H1 (cell line): ENCODE data around the gene ITGB7. TPM values are rescaled to one million over a fixed set of nuclear protein-coding genes. Genes with fewer than 3 reads are reported as not detected.

Source experiments
- CTCF ChIA-PET: fragments of 300-600 bp; sonication (Branson Sonifier 250); formaldehyde crosslinking; loops from one replicate; lab custom pipeline; 2021; ENCODE audit not compliant: partially characterized antibody; lab: Charles Lee
- POLR2A ChIA-PET: fragments of 300-600 bp; sonication (Branson Sonifier 250); formaldehyde crosslinking; loops from one replicate; lab custom pipeline; 2021; ENCODE audit warnings: inconsistent platforms; ENCODE audit not compliant: partially characterized antibody; lab: Charles Lee
- DNase-seq, 2 experiments: peaks; one replicate each; pipeline versions ENCODE4 v3.0.0 to v3.0.0-alpha.2; 2010 to 2022; ENCODE audit warnings: low spot score in 2 of 2, low read depth in 1 of 2, mixed read lengths in 1 of 2
- FAIRE-seq: peaks from 2 replicates; lab custom pipeline; 2011; peaks lifted over from hg19 to GRCh38; lab: Jason Lieb, UNC
- H2AFZ ChIP-seq: 2 replicates; pipeline ENCODE4 v1.8.1; 2012; ENCODE audit warnings: low read length, inconsistent platforms
- H2AK5ac ChIP-seq: 2 replicates; pipeline ENCODE4 v1.6.1; 2013; ENCODE audit warnings: low read depth, low read length
- H2BK120ac ChIP-seq: replicated peaks from 2 replicates; pipeline ENCODE3; 2013; ENCODE audit warnings: low read depth, low read length, inconsistent platforms
- H2BK12ac ChIP-seq: 2 replicates; pipeline ENCODE4 v1.6.1; 2013; ENCODE audit warnings: low read depth, low read length
- H2BK15ac ChIP-seq: 2 replicates; pipeline ENCODE4 v1.6.1; 2013; ENCODE audit warnings: low read length
- H2BK20ac ChIP-seq: 2 replicates; pipeline ENCODE4 v1.6.1; 2013; ENCODE audit warnings: low read length
- H2BK5ac ChIP-seq: 2 replicates; pipeline ENCODE4 v1.6.1; 2013; ENCODE audit warnings: low read depth, low read length
- H3K14ac ChIP-seq: 2 replicates; pipeline ENCODE4 v1.6.1; 2013; ENCODE audit warnings: inconsistent platforms; ENCODE audit not compliant: insufficient read length
- H3K18ac ChIP-seq: 2 replicates; pipeline ENCODE4 v1.6.1; 2013; ENCODE audit warnings: low read length; ENCODE audit errors: extremely low read depth
- H3K23ac ChIP-seq: 2 replicates; pipeline ENCODE4 v1.6.1; 2013; ENCODE audit warnings: inconsistent platforms; ENCODE audit not compliant: insufficient read length
- H3K23me2 ChIP-seq: 2 replicates; pipeline ENCODE4 v1.6.1; 2013; ENCODE audit warnings: low read depth, low read length
- H3K27ac ChIP-seq: 2 replicates; pipeline ENCODE4 v1.6.1; 2011; ENCODE audit warnings: low read depth, low read length, inconsistent platforms
- H3K27me3 ChIP-seq, 4 experiments: replicated peaks in 1 of 4; 1 replicate in 1 of 4; 2 replicates in 3 of 4; pipeline versions ENCODE4 v1.6.1 to v1.8.1; 2011 to 2013; ENCODE audit warnings: low read length in 3 of 4, mild to moderate bottlenecking in 3 of 4, inconsistent platforms in 2 of 4, mixed read lengths in 2 of 4, moderate library complexity in 1 of 4; ENCODE audit not compliant: control insufficient read depth in 3 of 4, insufficient read depth in 3 of 4; ENCODE audit errors: extremely low read depth in 1 of 4
- H3K36me3 ChIP-seq, 4 experiments: 2 replicates each; pipeline versions ENCODE4 v1.6.1 to v1.8.1; 2011 to 2013; ENCODE audit warnings: mild to moderate bottlenecking in 4 of 4, low read length in 3 of 4, moderate library complexity in 2 of 4, control low read depth in 1 of 4, inconsistent platforms in 1 of 4; ENCODE audit not compliant: insufficient read depth in 4 of 4, control insufficient read depth in 2 of 4
- H3K4ac ChIP-seq: replicated peaks from 2 replicates; pipeline ENCODE3; 2013; ENCODE audit warnings: low read length, low read depth, mixed read lengths, inconsistent platforms; ENCODE audit not compliant: insufficient read length
- H3K4me1 ChIP-seq, 4 experiments: replicated peaks in 1 of 4; 1 replicate in 1 of 4; 2 replicates in 3 of 4; pipeline versions ENCODE4 v1.6.1 to v1.8.1; 2011 to 2013; ENCODE audit warnings: low read length in 3 of 4, inconsistent platforms in 2 of 4, mixed read lengths in 1 of 4; ENCODE audit not compliant: insufficient read depth in 4 of 4, control insufficient read depth in 3 of 4
- H3K4me2 ChIP-seq, 2 experiments: 2 replicates each; pipeline versions ENCODE4 v1.6.1 to v1.8.1; 2011 to 2013; ENCODE audit warnings: low read depth in 2 of 2, low read length in 2 of 2, control low read depth in 1 of 2, inconsistent platforms in 1 of 2, mild to moderate bottlenecking in 1 of 2; ENCODE audit not compliant: insufficient read depth in 1 of 2
- H3K4me3 ChIP-seq, 4 experiments: fragments of 200-600, 300-600 bp in 1 of 4; sonication (generic), shearing (Covaris generic), sonication (Bioruptor Twin) in 1 of 4; 2 replicates each; pipeline versions ENCODE4 v1.5.1 to v1.8.1; 2011 to 2016; ENCODE audit warnings: low read length in 4 of 4, low read depth in 3 of 4, control low read depth in 2 of 4, inconsistent platforms in 2 of 4, mild to moderate bottlenecking in 2 of 4, mixed read lengths in 1 of 4, moderate library complexity in 1 of 4; ENCODE audit not compliant: insufficient read depth in 2 of 4; ENCODE audit errors: extremely low read depth in 1 of 4
- H3K56ac ChIP-seq: replicated peaks from 2 replicates; pipeline ENCODE3; 2013; ENCODE audit warnings: low read depth, mild to moderate bottlenecking, mixed read lengths, low read length, inconsistent platforms; ENCODE audit not compliant: insufficient read length
- H3K79me1 ChIP-seq: 2 replicates; pipeline ENCODE4 v1.6.1; 2013; ENCODE audit warnings: low read depth, low read length, control low read depth
- H3K79me2 ChIP-seq, 2 experiments: 2 replicates each; pipeline versions ENCODE4 v1.6.1 to v1.8.1; 2012 to 2013; ENCODE audit warnings: low read length in 2 of 2, mild to moderate bottlenecking in 2 of 2, inconsistent platforms in 1 of 2; ENCODE audit not compliant: insufficient read depth in 2 of 2, control insufficient read depth in 1 of 2
- H3K9ac ChIP-seq, 4 experiments: replicated peaks in 1 of 4; 1 replicate in 1 of 4; 2 replicates in 3 of 4; pipeline versions ENCODE4 v1.6.1 to v1.8.1; 2011 to 2013; ENCODE audit warnings: low read depth in 3 of 4, low read length in 3 of 4, control low read depth in 2 of 4, mild to moderate bottlenecking in 2 of 4, moderate library complexity in 2 of 4, inconsistent platforms in 1 of 4; ENCODE audit errors: extremely low read depth in 1 of 4
- H3K9me3 ChIP-seq, 2 experiments: 2 replicates each; pipeline versions ENCODE4 v1.6.1 to v1.8.1; 2012 to 2013; ENCODE audit warnings: mild to moderate bottlenecking in 2 of 2, moderate library complexity in 2 of 2, control low read depth in 1 of 2, inconsistent platforms in 1 of 2, low read depth in 1 of 2, low read length in 1 of 2, mixed read lengths in 1 of 2; ENCODE audit not compliant: insufficient read depth in 2 of 2
- H4K20me1 ChIP-seq, 2 experiments: replicated peaks in 1 of 2; 2 replicates each; pipeline versions ENCODE3 to v1.8.1; 2011 to 2013; ENCODE audit warnings: inconsistent platforms in 2 of 2, low read length in 2 of 2, mild to moderate bottlenecking in 1 of 2; ENCODE audit not compliant: insufficient read depth in 2 of 2, control insufficient read depth in 1 of 2
- H4K5ac ChIP-seq: 2 replicates; pipeline ENCODE4 v1.6.1; 2013; ENCODE audit warnings: low read length, low read depth, mixed read lengths, inconsistent platforms; ENCODE audit not compliant: insufficient read length
- H4K8ac ChIP-seq: 2 replicates; pipeline ENCODE4 v1.8.0; 2013; ENCODE audit warnings: mild to moderate bottlenecking, moderate library complexity, low read length, inconsistent platforms; ENCODE audit not compliant: insufficient read depth; ENCODE audit errors: extremely low read depth
- H4K91ac ChIP-seq: replicated peaks from 2 replicates; pipeline ENCODE3; 2013; ENCODE audit warnings: low read length, mixed read lengths, inconsistent platforms; ENCODE audit not compliant: insufficient read length
- CHD2 ChIP-seq: IDR thresholded peaks from 2 replicates; pipeline ENCODE4 v1.6.1; 2012; ENCODE audit warnings: low read length, improper control_type of control experiment
- CTBP2 ChIP-seq: IDR thresholded peaks from 2 replicates; pipeline ENCODE4 v1.7.0; 2011; ENCODE audit warnings: borderline replicate concordance, mild to moderate bottlenecking, moderate library complexity, mixed read lengths, low read length; ENCODE audit not compliant: insufficient read depth, insufficient read length
- JUND ChIP-seq: IDR thresholded peaks from 2 replicates; pipeline ENCODE4 v1.6.1; 2011; ENCODE audit warnings: mild to moderate bottlenecking, improper control_type of control experiment, low read length
- NANOG ChIP-seq: IDR thresholded peaks from 2 replicates; pipeline ENCODE4 v1.6.1; 2011; ENCODE audit warnings: low read length, low read depth, mild to moderate bottlenecking, inconsistent platforms; ENCODE audit not compliant: insufficient read depth, poor library complexity, severe bottlenecking
- WGBS, 2 experiments: shearing (Covaris generic) in 1 of 2; methylation state at CpG; one replicate each; pipeline versions ENCODE4 v1.1.6 to v1.1.7; 2013 to 2015; ENCODE audit warnings: low lambda C conversion rate in 2 of 2, mixed read lengths in 2 of 2, inconsistent platforms in 1 of 2, low coverage in 1 of 2, missing lambda C conversion rate in 1 of 2; ENCODE audit not compliant: insufficient replicate concordance in 2 of 2, insufficient coverage in 1 of 2, insufficient read length in 1 of 2; ENCODE audit errors: extremely low coverage in 1 of 2, missing lambda C conversion rate in 1 of 2; 5-methylcytosine and 5-hydroxymethylcytosine counted together
- polyA plus RNA-seq, 7 experiments: library from polyadenylated mRNA; depleted of rRNA in 3 of 7; stranded (reverse) in 5 of 7; unstranded in 2 of 7; fragments of >200 nt in 5 of 7; fragments of 200-250 nt in 2 of 7; gene quantifications; 1 replicate in 5 of 7; 2 replicates in 1 of 7; 4 replicates in 1 of 7; pipeline versions ENCODE4 v1.2.1 to v1.2.3, GENCODE V29; 2011 to 2013; ENCODE audit warnings: missing spikeins in 2 of 7, mixed read lengths in 2 of 7
- total RNA-seq: library from RNA; stranded (reverse); fragmentation: NEBNext Ultra II Directional; extraction: Animal tissue kit (Norgen Biotek cat#: 25700); gene quantifications from 2 replicates; pipeline ENCODE4 v1.2.1, GENCODE V29; 2021

ITGB7 gene
- total and polyA plus RNA-seq, 2 of the 8 experiments (the other 6 are each of a cell fraction or from before 2014, with no cell fraction given), result 0.35 to 0.54 TPM

GRCh38 chr12:53147653-53148052, 59.4 kb downstream of the ITGB7 start:
- no peak for DNase-seq
- Histone ChIP-seq H3K9me3 (peaks cover 0 to 4% of the 10 kb centered on the region in 2 experiments; a peak in 2 of 4 replicates), H3K4ac (no peak overlapping the region), H3K56ac (no peak overlapping the region), H3K27me3 (no peaks in the 10 kb centered on the region), H2BK12ac (no peak overlapping the region), H3K79me2 (no peaks in the 10 kb centered on the region), H4K5ac (no peak overlapping the region), H2AK5ac (no peak overlapping the region), H4K8ac (no peak overlapping the region), H3K4me2 (no peak overlapping the region), H3K79me1 (no peaks in the 10 kb centered on the region), H3K14ac (no peak overlapping the region), H3K23ac (no peak overlapping the region), H2BK15ac (no peak overlapping the region), H3K27ac (no peak overlapping the region), H4K91ac (no peak overlapping the region), H3K18ac (no peak overlapping the region), H3K9ac (no peak overlapping the region), H3K4me1 (peaks cover 0 to 2% (median 0%) of the 10 kb centered on the region in 4 experiments; a peak in 2 of 7 replicates), H4K20me1 (no peaks in the 10 kb centered on the region), H3K4me3 (no peak overlapping the region), H3K23me2 (no peaks in the 10 kb centered on the region), H2BK120ac (no peak overlapping the region), H2BK20ac (no peak overlapping the region), H3K36me3 (no peaks in the 10 kb centered on the region), H2BK5ac (no peak overlapping the region), H2AFZ (no peak overlapping the region)
- no peak for FAIRE-seq
- 88% methylated on average over 15 of the region's 15 CpGs; no CpG with 5 or more reads in 1 of the 2 experiments for WGBS, 2 experiments
- CTCF ChIA-PET, result interaction anchor here (0.7 kb wide), 1 partner anchor 48 kb away, joined by 3 read pairs; no protein-coding TSS in a partner anchor
- POLR2A ChIA-PET, result interaction anchor here (1.4 kb wide), 1 partner anchor 12 kb away, joined by 4 read pairs; no protein-coding TSS in a partner anchor
- no peak for TF ChIP-seq NANOG
- no peak for TF ChIP-seq CHD2
- TF ChIP-seq JUND, result no peak
- TF ChIP-seq CTBP2, result no peak
